ENCODE data around the gene PAMR1.

The PAMR1 gene

DNA sequence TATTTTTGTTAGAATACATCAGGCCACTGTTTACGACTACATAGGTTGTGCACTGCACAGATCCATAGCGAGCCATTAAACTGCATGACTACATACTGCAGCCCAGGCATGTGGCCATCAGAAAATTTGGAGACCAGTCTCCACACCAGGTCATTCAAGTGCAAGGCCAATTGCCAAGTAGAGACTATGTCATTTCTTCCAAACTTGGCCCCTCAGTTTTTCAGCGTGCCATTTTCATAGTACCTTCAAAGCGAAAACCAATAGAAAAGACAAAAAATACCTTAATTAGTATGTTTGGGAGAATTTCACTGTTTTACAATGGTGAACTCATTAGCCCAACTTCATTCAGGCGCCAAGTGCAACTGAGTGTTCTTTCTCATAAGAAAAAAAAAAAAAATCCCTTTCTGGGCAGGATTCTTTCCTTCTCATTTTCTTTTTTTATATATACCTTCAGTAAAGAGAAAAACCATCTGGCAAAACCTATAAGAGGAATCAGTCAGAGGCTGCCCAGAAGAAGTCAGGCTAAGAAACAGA, 30.4 kb downstream of the PAMR1 start:
- DNase-seq = no peak

DNA sequence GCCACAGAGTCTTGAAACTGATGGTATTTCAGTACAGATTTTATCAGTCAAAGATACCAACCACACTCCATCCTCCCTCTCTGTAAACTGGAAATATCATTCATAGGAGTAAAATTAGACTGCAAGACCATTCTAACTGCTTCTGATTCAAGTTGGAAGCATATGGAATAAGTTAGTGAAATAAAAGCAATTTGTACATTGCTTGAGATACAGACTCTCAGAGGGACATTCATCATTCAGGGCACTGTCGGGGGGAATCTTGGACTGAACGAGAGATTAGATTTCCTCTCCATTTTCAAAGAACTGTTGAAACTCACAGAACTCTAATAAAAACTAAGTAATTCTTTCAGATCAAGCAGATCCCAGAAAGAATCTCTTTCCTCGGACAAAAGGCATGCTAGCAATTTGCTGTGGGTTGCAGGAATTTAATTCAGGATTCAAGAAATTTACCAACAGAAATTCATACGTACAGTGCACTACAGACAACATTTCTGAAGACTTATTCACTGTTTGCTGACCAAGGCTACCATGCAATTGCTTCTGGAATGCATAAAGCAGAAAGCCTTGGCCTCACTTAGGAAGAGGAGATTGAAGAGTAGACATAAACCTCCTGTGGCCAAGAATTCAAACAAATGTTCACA, 34.1 kb downstream of the PAMR1 start:
- peak; percentile 97 for DNase-seq

DNA sequence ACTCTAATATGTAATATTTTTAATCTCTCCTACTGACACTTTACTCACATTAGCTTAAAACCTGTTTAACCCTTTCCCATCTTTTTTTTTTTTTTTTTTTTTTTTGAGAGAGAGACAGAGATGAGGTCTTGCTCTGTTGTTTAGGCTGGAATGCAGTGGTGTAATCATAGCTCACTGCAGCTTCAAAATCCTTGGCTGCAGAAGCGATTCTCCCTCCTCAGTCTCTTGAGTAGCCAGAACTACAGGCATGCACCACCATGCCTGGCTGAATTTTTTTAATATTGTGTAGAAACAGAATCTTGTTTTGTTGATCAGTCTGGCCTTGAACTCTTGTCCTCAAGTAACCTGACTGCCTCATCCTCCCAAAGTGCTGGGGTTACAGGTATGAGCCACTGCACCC, 37.3 kb downstream of the PAMR1 start:
- DNase-seq = peak; percentile 60

DNA sequence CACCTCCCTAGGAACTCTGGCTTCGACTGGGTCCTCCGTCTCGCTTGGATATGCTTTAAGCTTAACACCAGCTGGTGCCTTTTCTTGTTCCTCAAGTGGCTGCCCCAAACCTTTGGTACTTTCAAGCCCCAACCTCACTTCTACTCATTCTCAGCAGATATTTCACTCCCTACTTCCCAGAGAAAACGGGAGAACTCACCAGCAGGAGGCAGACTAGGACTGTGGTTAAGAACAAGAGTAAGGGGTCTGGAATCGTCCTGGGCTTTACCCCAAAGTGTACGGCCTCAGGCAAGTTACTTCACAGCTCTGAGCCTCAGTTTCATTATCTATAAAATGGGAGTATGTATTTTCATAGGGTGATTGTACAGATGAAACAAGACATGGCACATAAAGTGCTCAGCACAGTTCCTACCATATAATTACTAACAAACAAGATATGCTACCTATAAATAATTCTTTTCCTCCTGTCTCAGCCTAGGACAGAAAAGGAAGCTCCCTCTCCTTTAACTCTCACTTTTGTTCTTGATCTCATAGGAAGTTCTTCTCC, 37.8 kb downstream of the PAMR1 start:
- DNase-seq = peak; percentile 75

DNA sequence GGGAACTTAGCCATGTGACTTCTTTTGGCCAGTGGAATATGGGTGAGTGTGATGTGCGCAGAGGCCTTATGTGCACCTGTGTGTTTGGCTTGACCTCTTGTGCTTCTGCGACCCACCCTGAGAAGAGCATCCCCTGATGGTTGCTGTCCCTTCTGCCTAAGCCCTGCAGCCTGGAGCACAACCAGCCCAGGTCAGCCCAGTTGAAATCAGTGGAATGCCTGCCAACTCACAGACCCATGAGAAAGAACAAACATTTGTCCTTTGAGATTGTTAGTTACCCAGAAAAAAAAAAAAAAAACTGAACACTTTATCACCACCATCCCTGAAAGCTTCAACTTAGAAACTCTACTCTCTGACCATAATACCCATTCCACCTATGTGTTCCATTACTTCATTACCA, 38.5 kb downstream of the PAMR1 start:
- no peak for DNase-seq

DNA sequence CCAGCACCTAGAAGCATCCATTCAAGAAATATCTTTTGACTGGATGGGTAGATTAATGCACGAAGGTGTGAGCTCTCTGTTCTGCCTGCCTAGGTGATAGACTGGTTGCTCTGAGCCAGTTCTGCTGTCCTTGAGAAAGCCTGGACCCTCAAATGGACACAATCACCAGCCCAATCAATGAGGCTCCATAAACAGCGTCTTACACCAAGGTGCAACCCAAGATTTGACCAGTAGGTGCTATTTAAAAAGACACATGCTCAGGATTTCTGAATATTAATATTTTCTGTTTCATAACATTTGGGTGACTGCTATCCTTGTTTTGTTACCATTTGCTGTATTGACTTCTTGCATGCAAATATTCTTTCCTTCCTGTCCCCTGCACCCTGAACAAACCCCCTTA, 39.0 kb downstream of the PAMR1 start:
- no peak for DNase-seq

DNA sequence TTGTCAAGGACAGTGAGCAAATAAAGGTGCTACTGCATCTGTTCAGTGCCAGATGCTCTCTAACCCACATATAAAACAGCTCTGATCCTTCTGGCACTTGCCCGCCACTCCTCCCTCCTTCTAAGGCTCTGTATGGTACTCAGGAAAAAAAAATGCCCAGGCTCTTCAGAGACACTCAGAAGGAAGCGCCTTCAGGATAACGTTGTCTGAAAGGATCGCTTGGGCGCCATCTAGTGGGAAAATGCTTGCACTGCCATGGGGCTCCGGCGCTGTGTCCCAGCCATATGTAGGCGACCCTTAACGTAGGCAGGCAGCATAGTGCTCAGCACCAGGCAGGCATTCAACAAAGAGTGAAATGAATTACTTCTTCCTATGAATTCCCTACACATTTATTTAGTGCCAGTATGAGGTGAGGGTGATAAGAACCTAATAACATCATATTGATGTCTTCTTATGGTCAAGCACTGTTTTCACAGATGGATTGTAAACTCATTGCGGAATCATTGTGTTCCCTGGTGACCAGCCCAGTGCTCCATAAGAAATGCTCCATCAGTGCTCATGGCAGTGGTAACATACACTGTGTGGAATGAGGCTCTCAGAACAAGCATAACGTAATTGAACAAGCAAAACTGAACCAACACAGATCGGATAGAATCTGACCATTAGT, 39.6 kb downstream of the PAMR1 start:
- DNase-seq = peak; percentile 83

DNA sequence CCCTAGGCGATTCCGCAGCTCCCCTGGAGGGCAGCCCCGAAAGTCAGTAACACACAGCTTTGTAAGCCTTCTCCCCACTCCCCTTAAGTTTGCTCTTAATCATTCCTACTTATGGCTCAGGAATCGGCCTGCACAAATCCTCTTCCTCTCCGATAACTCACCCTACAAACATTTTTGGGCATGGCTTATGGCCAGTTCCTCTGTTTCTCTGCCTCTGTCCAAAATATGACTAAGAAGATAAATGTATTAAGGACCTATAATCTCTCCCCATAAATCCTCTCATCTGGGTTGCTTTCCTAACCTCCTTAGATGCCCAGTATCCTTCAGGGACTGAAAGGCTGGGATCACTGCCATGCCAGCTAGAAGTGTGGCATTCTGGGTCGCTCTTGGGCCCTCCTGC, 41.0 kb downstream of the PAMR1 start:
- DNase-seq = peak; percentile 92

DNA sequence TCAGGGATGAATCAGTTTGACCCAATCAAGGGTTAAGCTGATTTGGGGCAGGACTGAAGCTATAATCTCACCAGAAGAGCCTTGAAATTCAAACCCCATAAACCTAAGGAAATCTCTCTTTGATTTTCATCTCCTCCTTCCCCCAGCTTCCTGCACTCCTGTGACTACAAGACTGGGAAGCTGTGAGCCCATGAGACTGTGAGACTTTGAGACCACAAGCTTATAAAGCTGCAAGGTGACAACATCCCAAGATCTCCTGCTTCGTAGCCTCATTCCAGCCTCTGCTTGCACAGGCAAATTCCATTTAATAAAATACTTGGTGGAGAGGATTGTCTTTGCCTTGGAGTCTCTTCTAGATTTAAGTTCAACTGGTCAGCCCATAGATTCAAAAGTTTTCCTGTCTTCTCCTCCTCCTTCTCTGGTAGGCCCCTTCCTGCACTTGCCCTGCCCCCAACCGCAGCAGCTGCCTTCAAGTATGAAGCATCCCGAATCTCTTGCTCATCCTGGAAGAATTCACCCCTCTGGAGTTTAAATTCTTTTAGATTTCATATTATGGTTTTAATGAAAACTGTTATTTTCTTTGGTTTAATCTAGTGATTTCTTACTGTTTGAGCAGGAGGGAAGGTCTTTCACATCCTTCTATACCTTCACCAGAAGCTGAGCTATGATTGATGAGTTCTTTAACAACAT, 42.1 kb downstream of the PAMR1 start:
- peak; percentile 95 for DNase-seq

DNA sequence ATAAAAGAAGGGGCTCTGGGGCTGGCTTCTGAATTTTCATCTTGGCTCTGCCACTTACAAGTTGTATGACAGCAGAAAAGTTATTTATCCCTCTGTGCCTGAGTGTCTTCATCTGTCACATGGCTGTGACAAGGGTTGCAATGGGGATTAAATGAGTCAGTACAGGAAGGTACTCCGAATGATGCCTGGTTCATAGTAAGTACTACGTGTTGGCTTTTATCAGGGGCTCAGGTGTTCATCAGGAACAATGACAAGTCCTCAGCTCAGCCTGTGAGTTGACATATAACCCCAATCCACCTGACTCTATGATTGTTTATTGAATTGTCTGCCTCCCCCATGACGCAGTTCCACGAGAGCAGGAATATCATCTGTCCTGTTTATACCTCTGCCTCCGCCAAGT, 45.7 kb downstream of the PAMR1 start:
- no peak for DNase-seq

DNA sequence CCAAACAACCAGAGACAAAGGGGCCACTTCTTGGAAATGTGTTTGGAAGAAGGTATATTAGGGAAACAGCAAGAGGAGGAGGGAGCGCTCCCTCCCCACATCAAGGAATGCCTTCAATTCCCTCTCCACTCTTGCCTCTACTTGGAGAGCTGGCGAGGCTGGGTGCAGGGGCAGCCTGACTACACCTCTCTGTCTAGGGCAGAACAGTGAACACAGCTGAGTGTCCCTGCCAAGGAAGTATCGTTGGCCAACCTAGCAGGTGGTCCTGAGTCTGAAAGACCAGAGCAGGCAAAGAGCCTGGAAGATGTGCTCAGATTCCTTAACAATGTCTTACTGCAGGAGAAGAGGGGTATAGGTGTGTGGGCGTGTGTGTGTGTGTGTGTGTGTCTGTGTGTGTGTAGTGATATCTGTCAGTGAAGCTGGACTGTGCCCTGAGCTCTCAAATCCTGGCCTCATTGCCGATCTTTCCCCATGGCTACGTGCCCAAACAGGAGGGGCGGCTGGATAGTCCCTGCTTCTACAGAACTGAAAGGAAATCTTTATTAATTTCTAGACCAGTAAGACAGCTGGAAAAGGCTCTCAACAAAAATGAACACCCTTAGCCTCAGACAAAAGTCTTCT, 46.8 kb downstream of the PAMR1 start:
- no peak for DNase-seq

DNA sequence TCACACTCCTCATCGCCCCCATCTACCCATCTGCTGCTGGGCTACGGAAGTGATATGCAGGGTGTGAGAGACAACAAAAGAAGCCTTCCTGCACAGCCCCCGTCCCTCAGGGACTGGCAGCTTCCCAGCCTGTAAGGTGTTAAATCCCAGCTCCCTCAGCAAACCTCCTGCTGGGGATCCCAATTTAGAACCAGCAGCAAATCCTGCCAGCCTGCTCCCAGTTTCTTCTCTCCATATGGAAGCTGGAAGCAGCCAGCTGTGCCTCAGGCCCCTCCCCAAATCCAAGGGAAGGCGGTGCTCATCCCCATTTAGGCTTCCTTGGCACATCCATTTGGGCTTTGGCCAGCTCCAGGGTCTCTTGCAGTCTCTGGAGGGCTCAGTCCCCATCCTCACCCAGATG, 47.5 kb downstream of the PAMR1 start:
- DNase-seq = no peak

DNA sequence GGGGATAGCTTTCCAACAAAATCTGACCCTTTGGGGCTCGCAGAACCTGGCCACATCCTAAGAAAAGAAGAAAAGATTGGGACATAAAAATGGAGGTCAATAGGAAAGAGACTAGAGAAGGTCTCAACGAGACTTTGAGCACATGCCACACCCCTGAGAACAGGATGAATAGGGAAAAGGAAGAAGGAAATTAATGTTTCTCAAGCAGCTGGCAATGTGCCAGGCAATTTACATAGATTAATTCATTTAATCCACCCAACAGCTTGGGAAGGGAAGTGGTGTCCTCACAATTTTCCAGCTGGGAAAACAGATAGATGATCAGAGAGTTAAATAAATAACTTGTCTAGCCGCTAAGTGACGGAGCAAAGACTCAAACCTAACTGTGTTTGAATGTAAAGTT, 50.7 kb downstream of the PAMR1 start:
- no peak for DNase-seq

DNA sequence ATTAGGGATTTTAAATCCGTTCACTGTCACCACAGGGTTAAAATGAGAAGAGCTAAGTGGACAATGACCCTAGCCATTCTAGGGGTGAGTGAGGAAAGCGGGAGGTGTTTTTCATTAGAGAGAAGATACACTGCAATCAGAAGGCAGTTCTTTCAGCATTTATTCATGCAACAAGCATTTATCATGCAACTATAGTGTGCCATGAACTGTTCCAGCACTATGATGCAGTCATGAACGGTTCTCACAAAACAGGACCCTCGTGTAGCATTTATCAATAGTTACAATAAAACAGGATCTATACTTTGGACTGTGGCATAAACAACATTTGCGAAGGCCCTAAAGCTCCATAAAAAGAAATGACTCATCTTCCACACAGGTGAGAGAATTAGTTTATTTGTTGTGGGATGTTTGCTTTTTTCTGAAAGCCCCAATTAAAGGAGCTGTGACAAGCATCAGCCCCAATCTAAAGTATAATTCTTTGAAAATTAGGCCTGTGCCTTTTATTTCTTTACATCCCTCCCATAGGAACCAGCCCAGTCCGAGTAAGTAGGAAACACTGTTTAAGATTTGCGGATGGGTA, 51.5 kb downstream of the PAMR1 start:
- DNase-seq = no peak

DNA sequence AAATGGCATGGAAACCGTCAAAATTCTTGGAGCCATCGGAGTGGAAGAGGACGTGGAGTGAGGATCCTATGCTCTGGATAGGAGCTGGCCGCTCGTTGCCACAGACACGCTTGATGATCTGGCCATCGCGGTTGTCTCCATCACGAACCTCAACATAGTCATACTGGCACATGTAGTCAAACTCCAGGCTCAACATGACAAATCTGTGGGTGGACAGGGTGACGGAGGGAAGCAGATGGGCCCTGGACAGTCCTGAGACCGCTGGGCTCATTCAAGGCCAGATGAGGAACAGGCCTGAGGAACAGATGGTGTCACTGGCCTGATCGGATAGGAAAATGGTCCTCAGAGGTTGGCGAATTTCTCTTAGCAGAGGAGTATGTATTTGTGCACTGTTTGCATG, 54.8 kb downstream of the PAMR1 start:
- DNase-seq = no peak

DNA sequence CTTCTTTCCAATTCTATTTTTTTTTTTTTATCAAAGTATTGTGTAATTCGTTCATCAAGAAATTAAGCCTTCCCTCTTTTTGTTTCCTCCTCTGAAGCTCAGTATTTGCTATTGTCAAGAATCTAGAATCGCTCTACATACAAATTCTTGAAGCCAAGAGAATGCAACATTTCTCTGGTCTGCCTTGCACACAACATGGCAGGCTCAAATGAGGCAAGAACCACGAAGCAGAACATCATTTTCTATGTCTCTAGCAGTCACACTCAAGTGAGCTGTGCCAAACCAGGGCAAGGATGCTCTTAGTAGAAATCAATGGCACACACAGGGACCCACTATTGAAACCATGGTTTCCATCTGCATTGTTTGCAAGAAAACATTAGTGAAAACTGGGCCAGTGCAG, 59.4 kb downstream of the PAMR1 start:
- DNase-seq = no peak

DNA sequence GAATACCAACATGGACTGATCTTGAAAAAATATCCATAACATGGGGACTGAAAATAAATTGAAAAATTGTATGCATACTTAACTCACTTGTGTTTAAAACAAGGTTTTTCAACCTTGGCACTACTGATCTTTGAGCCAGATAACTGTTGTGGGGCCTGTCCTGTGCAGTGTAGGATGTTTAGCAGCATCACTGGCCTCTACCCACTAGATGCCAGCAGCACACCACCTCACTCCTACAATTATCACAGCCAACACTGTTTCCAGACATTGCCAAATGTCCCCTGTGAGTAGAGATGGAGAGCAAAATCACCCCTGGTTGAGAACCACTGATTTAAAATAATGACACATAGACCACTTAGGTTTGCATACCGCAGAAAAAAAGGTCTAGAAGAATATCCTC, 61.1 kb downstream of the PAMR1 start:
- DNase-seq = no peak

DNA sequence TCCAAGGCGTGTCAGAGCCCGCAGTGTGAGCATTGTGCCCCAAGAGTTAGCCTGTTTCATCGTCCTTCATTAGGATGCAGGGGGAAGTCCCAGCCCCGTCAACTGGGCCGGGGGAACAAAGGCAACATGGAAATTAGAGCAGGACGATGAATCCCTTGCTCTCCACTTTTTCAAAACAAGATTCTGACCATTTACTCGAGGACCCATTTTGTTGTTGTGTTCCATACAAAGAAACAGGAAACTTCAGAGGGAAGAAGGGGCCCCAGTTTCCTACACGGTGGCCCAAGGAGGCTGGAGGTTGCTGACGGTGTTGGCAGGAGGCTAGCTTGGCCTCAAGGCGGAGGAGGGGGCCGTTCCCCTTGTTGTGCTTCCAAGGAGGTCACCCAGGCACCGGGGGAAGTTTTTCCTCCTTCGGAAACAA, 62.1 kb downstream of the PAMR1 start:
- DNase-seq = no peak

DNA sequence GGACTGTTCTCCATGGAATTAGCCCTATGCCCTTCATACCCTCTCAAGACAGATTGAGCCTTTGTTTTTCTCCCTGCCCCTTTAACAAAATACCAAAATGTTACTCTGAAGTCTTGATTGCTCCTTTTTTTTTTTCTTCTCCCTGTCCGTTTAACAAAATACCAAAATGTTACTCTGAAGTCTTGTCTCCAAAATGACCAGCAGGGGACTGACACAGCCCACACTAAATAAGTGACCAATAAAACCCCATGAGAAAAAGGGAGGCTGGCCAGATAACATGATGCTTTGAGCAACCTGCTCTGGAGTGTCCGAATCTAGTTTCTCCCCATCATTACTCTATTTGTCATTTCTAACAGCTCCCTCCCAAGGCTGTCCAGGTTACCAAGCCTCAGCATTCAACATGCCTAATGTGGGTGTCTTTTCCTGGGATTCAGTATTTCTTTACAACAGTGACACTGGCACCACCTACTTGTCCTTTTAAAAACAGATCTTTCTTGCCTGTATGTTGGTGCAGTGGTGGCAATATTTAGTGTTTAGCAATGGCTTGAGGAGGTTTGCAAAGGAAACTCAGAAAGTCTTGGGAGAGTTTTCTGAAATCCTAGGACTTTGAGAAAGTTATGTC, 63.4 kb downstream of the PAMR1 start:
- DNase-seq = no peak

DNA sequence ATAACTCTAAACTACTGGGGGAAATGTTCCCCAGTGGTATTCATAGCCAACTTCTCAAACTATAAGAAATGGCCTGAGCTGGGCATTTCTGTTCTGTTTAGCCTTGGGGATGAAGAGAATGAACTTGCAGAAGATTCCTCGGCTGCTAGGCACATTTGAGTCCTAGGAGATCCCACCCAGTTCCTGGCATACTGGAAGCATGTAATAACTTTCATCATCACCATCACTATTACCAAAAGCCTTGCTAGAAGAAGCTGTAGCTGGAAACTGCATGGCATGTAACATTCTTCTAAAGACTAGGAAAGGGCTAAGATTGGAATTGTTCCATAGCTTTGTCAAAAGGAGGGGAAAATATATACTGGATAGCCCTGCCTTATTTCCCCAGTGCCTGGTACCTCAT, 65.9 kb downstream of the PAMR1 start:
- DNase-seq = no peak

DNA sequence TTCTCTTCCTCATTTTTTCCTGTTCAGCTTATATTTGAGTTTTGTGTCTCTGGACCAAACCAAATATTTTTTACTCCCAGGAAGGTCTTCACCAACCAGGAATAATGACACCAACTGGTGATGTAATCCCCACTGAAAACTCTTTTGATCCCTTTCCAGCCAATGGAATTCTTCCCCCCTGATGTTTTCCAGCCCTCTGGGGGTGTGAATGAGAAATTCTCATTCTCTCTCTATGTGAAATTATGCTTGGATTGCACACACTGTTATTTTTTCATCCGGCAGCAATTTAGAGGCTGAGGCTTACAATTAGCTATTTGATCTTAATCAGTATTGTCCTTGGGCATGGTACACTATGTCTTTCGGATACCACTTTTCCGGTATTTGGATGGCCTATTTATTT, 66.6 kb downstream of the PAMR1 start:
- DNase-seq = peak; percentile 52

DNA sequence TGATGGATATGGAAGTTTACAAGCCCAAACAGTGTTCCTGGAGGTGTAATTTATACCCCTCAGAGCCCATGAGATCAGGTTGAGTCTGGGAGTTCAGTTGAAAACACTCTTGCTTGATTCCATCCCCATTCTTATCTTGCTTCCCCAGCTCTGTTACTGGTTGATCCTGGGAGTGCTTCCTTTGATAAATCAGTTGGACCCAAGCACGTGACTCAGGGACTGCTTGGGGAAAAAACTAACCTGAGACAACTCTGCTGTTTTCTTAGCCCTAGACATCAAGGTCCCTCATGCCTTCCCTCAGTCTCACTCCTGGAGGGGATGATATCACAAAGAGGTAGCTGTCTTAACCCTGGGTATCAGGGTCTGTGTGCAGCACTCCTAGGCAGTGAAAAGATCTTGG, 71.1 kb downstream of the PAMR1 start:
- DNase-seq = no peak

Data from fibroblast of skin of right biceps (primary cell).